ENCODE data around the gene WBP4. TPM values are rescaled to one million over a fixed set of nuclear protein-coding genes. Genes with fewer than 3 reads are reported as not detected.

Gene WBP4
- total and polyA plus RNA-seq, 2 of the 13 experiments (the other 11 are each of a cell fraction or from before 2014, with no cell fraction given): 6.7 to 11.7 TPM

- TF ChIP-seq, protein P1, sequence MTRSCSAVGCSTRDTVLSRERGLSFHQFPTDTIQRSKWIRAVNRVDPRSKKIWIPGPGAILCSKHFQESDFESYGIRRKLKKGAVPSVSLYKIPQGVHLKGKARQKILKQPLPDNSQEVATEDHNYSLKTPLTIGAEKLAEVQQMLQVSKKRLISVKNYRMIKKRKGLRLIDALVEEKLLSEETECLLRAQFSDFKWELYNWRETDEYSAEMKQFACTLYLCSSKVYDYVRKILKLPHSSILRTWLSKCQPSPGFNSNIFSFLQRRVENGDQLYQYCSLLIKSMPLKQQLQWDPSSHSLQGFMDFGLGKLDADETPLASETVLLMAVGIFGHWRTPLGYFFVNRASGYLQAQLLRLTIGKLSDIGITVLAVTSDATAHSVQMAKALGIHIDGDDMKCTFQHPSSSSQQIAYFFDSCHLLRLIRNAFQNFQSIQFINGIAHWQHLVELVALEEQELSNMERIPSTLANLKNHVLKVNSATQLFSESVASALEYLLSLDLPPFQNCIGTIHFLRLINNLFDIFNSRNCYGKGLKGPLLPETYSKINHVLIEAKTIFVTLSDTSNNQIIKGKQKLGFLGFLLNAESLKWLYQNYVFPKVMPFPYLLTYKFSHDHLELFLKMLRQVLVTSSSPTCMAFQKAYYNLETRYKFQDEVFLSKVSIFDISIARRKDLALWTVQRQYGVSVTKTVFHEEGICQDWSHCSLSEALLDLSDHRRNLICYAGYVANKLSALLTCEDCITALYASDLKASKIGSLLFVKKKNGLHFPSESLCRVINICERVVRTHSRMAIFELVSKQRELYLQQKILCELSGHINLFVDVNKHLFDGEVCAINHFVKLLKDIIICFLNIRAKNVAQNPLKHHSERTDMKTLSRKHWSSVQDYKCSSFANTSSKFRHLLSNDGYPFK (CRISPR knock-in tag; IDR thresholded peaks at IDR 0.05; ENCODE audit: borderline replicate concordance): peak; percentile 61; the same call in 1 of the 2 replicates
- TF ChIP-seq ZFP62 (CRISPR knock-in tag; IDR thresholded peaks at IDR 0.05): peak; percentile 99
- peak; percentile 24; the same call in 1 of the 2 replicates for TF ChIP-seq STAG1 (CRISPR knock-in tag; IDR thresholded peaks at IDR 0.05)
- no peak for TF ChIP-seq ZNF761 (CRISPR knock-in tag; conservative IDR thresholded peaks at IDR 0.05)
- peak; percentile 29; the same call in 1 of the 2 replicates for TF ChIP-seq MXD4 (CRISPR knock-in tag; IDR thresholded peaks at IDR 0.05)
- peak; percentile 30; the same call in 1 of the 2 replicates for TF ChIP-seq HOXA5 (CRISPR knock-in tag; IDR thresholded peaks at IDR 0.05)
- TF ChIP-seq SP2 (CRISPR knock-in tag; IDR thresholded peaks at IDR 0.05): no peak
- TF ChIP-seq NR3C1 (CRISPR knock-in tag; IDR thresholded peaks at IDR 0.05): no peak
- TF ChIP-seq ZMYM2 (CRISPR knock-in tag; IDR thresholded peaks at IDR 0.05): no peak
- 0 out of 2 replicates have a peak, but pooled peaks have one; percentile 34 for TF ChIP-seq ZNF598 (CRISPR knock-in tag; IDR thresholded peaks at IDR 0.05; ENCODE audit: borderline replicate concordance)
- TF ChIP-seq TEAD3 (CRISPR knock-in tag; optimal IDR thresholded peaks at IDR 0.05; ENCODE audit: borderline replicate concordance): peak; percentile 84
- TF ChIP-seq, protein P2, sequence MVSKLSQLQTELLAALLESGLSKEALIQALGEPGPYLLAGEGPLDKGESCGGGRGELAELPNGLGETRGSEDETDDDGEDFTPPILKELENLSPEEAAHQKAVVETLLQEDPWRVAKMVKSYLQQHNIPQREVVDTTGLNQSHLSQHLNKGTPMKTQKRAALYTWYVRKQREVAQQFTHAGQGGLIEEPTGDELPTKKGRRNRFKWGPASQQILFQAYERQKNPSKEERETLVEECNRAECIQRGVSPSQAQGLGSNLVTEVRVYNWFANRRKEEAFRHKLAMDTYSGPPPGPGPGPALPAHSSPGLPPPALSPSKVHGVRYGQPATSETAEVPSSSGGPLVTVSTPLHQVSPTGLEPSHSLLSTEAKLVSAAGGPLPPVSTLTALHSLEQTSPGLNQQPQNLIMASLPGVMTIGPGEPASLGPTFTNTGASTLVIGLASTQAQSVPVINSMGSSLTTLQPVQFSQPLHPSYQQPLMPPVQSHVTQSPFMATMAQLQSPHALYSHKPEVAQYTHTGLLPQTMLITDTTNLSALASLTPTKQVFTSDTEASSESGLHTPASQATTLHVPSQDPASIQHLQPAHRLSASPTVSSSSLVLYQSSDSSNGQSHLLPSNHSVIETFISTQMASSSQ (IDR thresholded peaks at IDR 0.05; ENCODE audit: low read depth): peak; percentile 62
- TF ChIP-seq, protein P2 (CRISPR knock-in tag; IDR thresholded peaks at IDR 0.05; ENCODE audit: borderline replicate concordance): peak; percentile 44; the same call in 1 of the 2 replicates
- TF ChIP-seq ZNF737 (CRISPR knock-in tag; IDR thresholded peaks at IDR 0.05; ENCODE audit: borderline replicate concordance): no peak
- TF ChIP-seq NCOA2 (CRISPR knock-in tag; IDR thresholded peaks at IDR 0.05): 0 out of 2 replicates have a peak, but pooled peaks have one; percentile 54
- peak; percentile 72 for TF ChIP-seq TARDBP (CRISPR knock-in tag; IDR thresholded peaks at IDR 0.05)
- TF ChIP-seq FIP1L1 (IDR thresholded peaks at IDR 0.05; ENCODE audit: borderline replicate concordance, insufficient read depth, low read depth, low read length): no peak
- TF ChIP-seq MXI1 (IDR thresholded peaks at IDR 0.05; ENCODE audit: borderline replicate concordance, low read depth, low read length): peak; percentile 86; the same call in 1 of the 3 replicates
- no peak for TF ChIP-seq ZMAT3 (CRISPR knock-in tag; conservative IDR thresholded peaks at IDR 0.05)
- no peak for TF ChIP-seq SMARCE1 (IDR thresholded peaks at IDR 0.05; ENCODE audit: borderline replicate concordance)
- TF ChIP-seq CCDC6 (CRISPR knock-in tag; IDR thresholded peaks at IDR 0.05): peak; percentile 61; the same call in 1 of the 2 replicates
- TF ChIP-seq DMTF1 (CRISPR knock-in tag; IDR thresholded peaks at IDR 0.05): no peak
Observed at GRCh38 chr13:41132512-41133152, 71.3 kb downstream of the WBP4 start, which contains the start of gene KBTBD6 (continued).

All from HepG2 (cell line).